Measurements from ENCODE around the gene CHP2. TPM values are rescaled to one million over a fixed set of nuclear protein-coding genes. Genes with fewer than 3 reads are reported as not detected.

Gene CHP2
- total RNA-seq, 2 experiments from 2014 or later = not detected

DNA sequence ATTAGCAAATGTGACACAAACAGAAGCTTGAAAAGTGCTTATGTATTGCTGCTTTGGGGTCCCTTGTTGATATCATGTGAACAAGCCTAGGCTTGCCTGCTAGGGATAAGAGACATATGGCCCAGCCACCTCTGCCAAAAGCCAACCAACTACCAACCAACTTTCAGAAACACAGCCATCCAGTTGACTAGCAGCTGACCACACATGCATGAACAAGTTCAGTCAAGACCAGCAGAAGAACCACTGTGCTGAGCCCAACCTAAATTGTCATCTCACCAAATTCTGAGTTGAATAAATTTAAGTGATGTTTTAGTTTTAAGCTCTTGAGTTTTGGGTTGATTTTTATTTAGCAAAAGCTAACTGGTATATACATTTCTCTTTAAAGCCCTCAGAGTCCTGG, 45.3 kb upstream of the CHP2 start:
- H3K4me1 ChIP-seq (ENCODE audit: insufficient read depth, low read length, poor library complexity, severe bottlenecking) = no peaks in the 10 kb centered on the region
- no peaks in the 10 kb centered on the region for H4K20me1 ChIP-seq (ENCODE audit: insufficient read depth, low read length)
- H3K4me2 ChIP-seq (ENCODE audit: low read length) = no peak overlapping the region
- no peaks in the 10 kb centered on the region for H3K79me2 ChIP-seq (ENCODE audit: insufficient read depth, low read depth, low read length)
- H3K9me2 ChIP-seq (ENCODE audit: insufficient read depth, low read length) = no peaks in the 10 kb centered on the region
- BruUV-seq (replicated peaks) = no TSS peak
- intact Hi-C loops (cut with micrococcal nuclease; ENCODE audit: unreplicated experiment) = no loop called here
- CTCF ChIA-PET (ENCODE audit: unreplicated experiment) = no interaction called here
- H3K27ac ChIP-seq (ENCODE audit: low read depth, low read length, poor library complexity, severe bottlenecking) = no peak overlapping the region
- H2AFZ ChIP-seq (ENCODE audit: low read length) = no peak overlapping the region
- POLR2A ChIA-PET = no interaction called here
- no peaks in the 10 kb centered on the region; the same call in 1 of the 2 replicates for H3K9me3 ChIP-seq (ENCODE audit: low read length)
- DNase-seq (ENCODE audit: low spot score) = no peak
- TF ChIP-seq CTCF (conservative IDR thresholded peaks at IDR 0.05; ENCODE audit: low read length) = no peak
- no peak for TF ChIP-seq EZH2phosphoT487 (IDR thresholded peaks at IDR 0.05; ENCODE audit: borderline replicate concordance, low read depth, low read length)
- no peak overlapping the region for H3K4me3 ChIP-seq (ENCODE audit: low read depth, low read length, poor library complexity, severe bottlenecking)
- no peaks in the 10 kb centered on the region for H3K36me3 ChIP-seq (ENCODE audit: insufficient read depth, low read length)

DNA sequence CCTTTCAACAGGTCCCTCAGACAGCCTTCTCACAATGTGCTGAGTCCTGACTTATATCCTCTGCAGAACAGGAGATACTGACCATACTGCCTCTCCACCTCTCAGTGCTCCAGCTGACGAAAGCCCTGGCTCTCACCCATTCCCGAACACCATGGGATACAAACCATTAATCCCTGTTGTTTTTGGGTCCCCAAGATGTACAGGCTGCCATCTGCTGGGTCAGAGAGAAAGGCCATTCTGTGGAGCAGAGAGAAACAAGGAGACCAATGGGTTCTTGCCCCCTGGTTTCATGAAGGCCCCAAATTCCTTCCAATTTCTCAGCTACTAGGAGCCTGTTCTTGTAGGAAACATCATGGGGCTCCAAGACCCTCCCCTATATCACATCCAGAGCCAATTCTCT, 44.8 kb upstream of the CHP2 start:
- Histone ChIP-seq H3K9me2 (ENCODE audit: insufficient read depth, low read length) (no peaks in the 10 kb centered on the region), H3K9me3 (ENCODE audit: low read length) (no peaks in the 10 kb centered on the region; the same call in 1 of the 2 replicates), H3K27ac (ENCODE audit: low read depth, low read length, poor library complexity, severe bottlenecking) (no peak overlapping the region), H3K36me3 (ENCODE audit: insufficient read depth, low read length) (no peaks in the 10 kb centered on the region), H3K79me2 (ENCODE audit: insufficient read depth, low read depth, low read length) (no peaks in the 10 kb centered on the region), H3K4me1 (ENCODE audit: insufficient read depth, low read length, poor library complexity, severe bottlenecking) (no peaks in the 10 kb centered on the region), H2AFZ (ENCODE audit: low read length) (no peak overlapping the region), H3K4me3 (ENCODE audit: low read depth, low read length, poor library complexity, severe bottlenecking) (no peak overlapping the region), H4K20me1 (ENCODE audit: insufficient read depth, low read length) (no peaks in the 10 kb centered on the region), H3K4me2 (ENCODE audit: low read length) (no peak overlapping the region)
- ChIA-PET CTCF (ENCODE audit: unreplicated experiment) (no interaction called here), POLR2A (no interaction called here)
- intact Hi-C loops (cut with micrococcal nuclease; ENCODE audit: unreplicated experiment) = no loop called here
- no TSS peak for BruUV-seq (replicated peaks)
- TF ChIP-seq EZH2phosphoT487 (IDR thresholded peaks at IDR 0.05; ENCODE audit: borderline replicate concordance, low read depth, low read length) (no peak), CTCF (conservative IDR thresholded peaks at IDR 0.05; ENCODE audit: low read length) (no peak)
- DNase-seq (ENCODE audit: low spot score) = no peak

DNA sequence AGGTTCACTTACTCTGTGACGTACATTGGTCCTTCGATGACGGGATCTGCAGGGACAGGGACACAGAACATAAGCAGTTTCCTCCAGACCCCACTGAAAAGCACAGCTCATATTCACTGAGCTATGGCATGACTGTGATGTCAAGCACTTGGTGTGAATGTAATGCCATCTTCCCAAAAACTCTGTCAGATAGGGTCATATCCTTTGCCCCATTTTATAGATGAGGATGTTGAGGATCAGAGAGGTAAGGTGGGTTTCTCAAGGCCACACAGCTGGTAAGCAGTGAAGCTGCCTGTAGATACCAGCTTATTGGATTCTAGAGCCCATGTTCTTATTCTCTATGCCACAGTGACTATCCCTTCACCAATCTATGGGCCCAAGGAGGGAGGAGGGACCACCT, 44.3 kb upstream of the CHP2 start:
- Histone ChIP-seq H3K4me3 (ENCODE audit: low read depth, low read length, poor library complexity, severe bottlenecking) (no peak overlapping the region), H3K4me1 (ENCODE audit: insufficient read depth, low read length, poor library complexity, severe bottlenecking) (no peaks in the 10 kb centered on the region), H3K27ac (ENCODE audit: low read depth, low read length, poor library complexity, severe bottlenecking) (no peak overlapping the region), H3K9me3 (ENCODE audit: low read length) (no peaks in the 10 kb centered on the region; the same call in 1 of the 2 replicates), H4K20me1 (ENCODE audit: insufficient read depth, low read length) (no peaks in the 10 kb centered on the region), H3K4me2 (ENCODE audit: low read length) (no peak overlapping the region), H3K36me3 (ENCODE audit: insufficient read depth, low read length) (no peaks in the 10 kb centered on the region), H2AFZ (ENCODE audit: low read length) (no peak overlapping the region), H3K9me2 (ENCODE audit: insufficient read depth, low read length) (no peaks in the 10 kb centered on the region), H3K79me2 (ENCODE audit: insufficient read depth, low read depth, low read length) (no peaks in the 10 kb centered on the region)
- no peak for DNase-seq (ENCODE audit: low spot score)
- no TSS peak for BruUV-seq (replicated peaks)
- ChIA-PET CTCF (ENCODE audit: unreplicated experiment) (no interaction called here), POLR2A (no interaction called here)
- TF ChIP-seq CTCF (conservative IDR thresholded peaks at IDR 0.05; ENCODE audit: low read length) (no peak), EZH2phosphoT487 (IDR thresholded peaks at IDR 0.05; ENCODE audit: borderline replicate concordance, low read depth, low read length) (no peak)
- intact Hi-C loops (cut with micrococcal nuclease; ENCODE audit: unreplicated experiment) = no loop called here
